Spleen (tissue), 11 donors: ENCODE results near the gene ADAMTS6. TPM values are rescaled to one million over a fixed set of nuclear protein-coding genes. Genes with fewer than 3 reads are reported as not detected.
"Not testable (repeated sequence)": the region's sequence is repeated elsewhere in the genome, so short reads cannot be mapped to it uniquely, and the experiment has no call there.

Experiments
- DNase-seq: peaks from one replicate; pipeline ENCODE4 v3.0.0-alpha.2; 2020
- H3K27ac ChIP-seq, 8 donors: fragments of 200-600 bp; sonication (generic) in 7 of 8; 1 replicate in 4 of 8; 2 replicates in 4 of 8; pipeline versions ENCODE4 v1.5.0 to v1.8.0; 2016 to 2021; ENCODE audit warnings: inconsistent platforms in 4 of 8, mild to moderate bottlenecking in 4 of 8, moderate library complexity in 1 of 8
- H3K27me3 ChIP-seq, 7 donors: fragments of 200-600 bp; sonication (generic) in 6 of 7; replicated peaks in 1 of 7; 1 replicate in 4 of 7; 2 replicates in 3 of 7; pipeline versions ENCODE4 v1.5.0 to v1.8.0; 2016 to 2021; ENCODE audit warnings: inconsistent platforms in 3 of 7, mild to moderate bottlenecking in 1 of 7
- H3K36me3 ChIP-seq, 6 donors: fragments of 200-600 bp; sonication (generic) in 5 of 6; 1 replicate in 4 of 6; 2 replicates in 2 of 6; pipeline versions ENCODE4 v1.5.0 to v1.8.0; 2016 to 2021; ENCODE audit warnings: inconsistent platforms in 2 of 6
- H3K4me1 ChIP-seq, 6 donors: fragments of 200-600 bp; sonication (generic) in 5 of 6; 1 replicate in 3 of 6; 2 replicates in 3 of 6; pipeline versions ENCODE4 v1.5.0 to v1.8.0; 2016 to 2021; ENCODE audit warnings: inconsistent platforms in 3 of 6
- H3K4me3 ChIP-seq, 8 donors: fragments of 200-600 bp; sonication (generic) in 7 of 8; 1 replicate in 4 of 8; 2 replicates in 4 of 8; pipeline versions ENCODE4 v1.5.0 to v1.8.0; 2016 to 2021; ENCODE audit warnings: inconsistent platforms in 4 of 8, mild to moderate bottlenecking in 4 of 8, moderate library complexity in 2 of 8
- H3K9me3 ChIP-seq, 8 donors: fragments of 200-600 bp; sonication (generic) in 7 of 8; 1 replicate in 4 of 8; 2 replicates in 4 of 8; pipeline versions ENCODE4 v1.5.0 to v1.8.0; 2016 to 2021; ENCODE audit warnings: inconsistent platforms in 4 of 8
- CTCF ChIP-seq, 11 experiments: fragments of 200-600 bp in 7 of 11; fragments of 450-650 bp in 4 of 11; sonication (generic) in 4 of 11; IDR thresholded peaks in 8 of 11; conservative IDR thresholded peaks in 3 of 11; 1 replicate in 7 of 11; 2 replicates in 4 of 11; pipeline versions ENCODE4 v1.4.0 to v1.8.0; 2016 to 2021; ENCODE audit warnings: antibody characterized with exemption in 11 of 11, inconsistent platforms in 4 of 11, mild to moderate bottlenecking in 1 of 11
- POLR2A ChIP-seq, 3 donors: fragments of 450-650 bp; IDR thresholded peaks; one replicate each; pipeline ENCODE4 v1.5.1; 2017; ENCODE audit warnings: antibody characterized with exemption in 3 of 3, mild to moderate bottlenecking in 1 of 3
- POLR2AphosphoS5 ChIP-seq, 3 donors: sonication (generic); formaldehyde crosslinking; IDR thresholded peaks; one replicate each; pipeline ENCODE4 v1.5.1; 2017; ENCODE audit warnings: antibody characterized with exemption in 3 of 3
- WGBS, 5 donors: extraction: QIAGEN DNeasy Blood & Tissue Kit in 3 of 5; methylation state at CpG; one replicate each; pipeline versions ENCODE4 v1.1.5 to v1.1.7; 2013 to 2018; 5-methylcytosine and 5-hydroxymethylcytosine counted together
- intact Hi-C: fragments of 100-400 bp; cut with DNase I; formaldehyde crosslinking; loops from one replicate; pipeline ENCODE4 v1.15.0; 2023; ENCODE audit warnings: low total_unique reads
- polyA plus RNA-seq, 3 donors: library from polyadenylated mRNA; stranded (reverse); fragments of 200-250 nt; gene quantifications; one replicate each; pipeline ENCODE4 v1.2.1, GENCODE V29; 2013
- total RNA-seq, 7 donors: library from RNA; depleted of rRNA in 3 of 7; stranded (reverse); fragments of >200 nt in 3 of 7; fragmentation: NEBNext Ultra II Directional in 4 of 7; extraction: Animal tissue kit (Norgen Biotek cat#: 25700) in 4 of 7; gene quantifications; one replicate each; pipeline versions ENCODE4 v1.1.0 to v1.2.1, GENCODE V29; 2016 to 2021
- donor health status: healthy with polysubstance abuse.
- donor health status: DM: no; HTN: no; CAD: no; lungs with moderate emphysema.
- donor health status: DM: no; HTN: no; CAD: no.
- donor health status: Bipolar disorder and iron deficiency.
- donor health status: healthy.
- donor health status: DM: no; HTN: no; CAD: no.
- donor health status: DM: yes; HTN: yes; CAD: no.

ADAMTS6 gene
- total and polyA plus RNA-seq, 10 donors, result 1.1 to 16.4 (median 6.3) TPM

GRCh38 chr5:65508978-65509377 lies 27.3 kb upstream of the ADAMTS6 start:
- TF ChIP-seq POLR2AphosphoS5 (IDR thresholded peaks at IDR 0.05), result no peak
- TF ChIP-seq CTCF (IDR thresholded peaks at IDR 0.05 in 8 of 11, conservative IDR thresholded peaks at IDR 0.05 in 3 of 11), result no peak
- no peak for TF ChIP-seq POLR2A (IDR thresholded peaks at IDR 0.05)
- Histone ChIP-seq H3K27ac (no peak overlapping the region), H3K9me3 (no peaks in the 10 kb centered on the region), H3K4me3 (no peak overlapping the region), H3K27me3 (no peaks in the 10 kb centered on the region), H3K4me1 (no peaks in the 10 kb centered on the region), H3K36me3 (no peaks in the 10 kb centered on the region)
- no peak for DNase-seq
- WGBS, 5 donors, result 96 to 99% (median 97%) methylated on average over 2 of the region's 2 CpGs
- intact Hi-C loops, result no loop called here

- WGBS, 5 donors, result 66 to 91% (median 73%) methylated on average over 3 of the region's 3 CpGs
- TF ChIP-seq POLR2A (IDR thresholded peaks at IDR 0.05), result no peak
- no peak for TF ChIP-seq POLR2AphosphoS5 (IDR thresholded peaks at IDR 0.05)
- TF ChIP-seq CTCF (IDR thresholded peaks at IDR 0.05 in 8 of 11, conservative IDR thresholded peaks at IDR 0.05 in 3 of 11), result no peak
- Histone ChIP-seq H3K9me3 (no peaks in the 10 kb centered on the region), H3K27me3 (no peaks in the 10 kb centered on the region), H3K36me3 (no peaks in the 10 kb centered on the region), H3K4me1 (no peaks in the 10 kb centered on the region), H3K4me3 (no peak overlapping the region), H3K27ac (no peak overlapping the region)
- DNase-seq, result no peak
- intact Hi-C loops, result no loop called here
Measured at GRCh38 chr5:65506961-65507360, 25.2 kb upstream of the ADAMTS6 start.

- H3K27me3 ChIP-seq, result no peaks in the 10 kb centered on the region
- H3K9me3 ChIP-seq, result no peaks in the 10 kb centered on the region
- no peak overlapping the region for H3K27ac ChIP-seq
- DNase-seq, result no peak
- intact Hi-C loops, result loop anchor here (10.0 kb wide), 2 partner anchors 384 to 854 kb away; no protein-coding TSS in a partner anchor
- H3K4me1 ChIP-seq, result no peaks in the 10 kb centered on the region
- WGBS, 5 donors, result 88 to 96% (median 95%) methylated on average over 4 of the region's 4 CpGs
- H3K36me3 ChIP-seq, result no peaks in the 10 kb centered on the region
- H3K4me3 ChIP-seq, result no peak overlapping the region
- TF ChIP-seq POLR2AphosphoS5 (IDR thresholded peaks at IDR 0.05) (no peak), POLR2A (IDR thresholded peaks at IDR 0.05) (no peak), CTCF (IDR thresholded peaks at IDR 0.05 in 8 of 11, conservative IDR thresholded peaks at IDR 0.05 in 3 of 11) (no peak)
Measured at GRCh38 chr5:65489119-65489518, 7.4 kb upstream of the ADAMTS6 start.

GRCh38 chr5:65488038-65488687 lies 6.4 kb upstream of the ADAMTS6 start:
- DNase-seq, H3K9me3 ChIP-seq, H3K27ac ChIP-seq, H3K27me3 ChIP-seq, H3K36me3 ChIP-seq, H3K4me1 ChIP-seq, H3K4me3 ChIP-seq: not testable (repeated sequence)
- WGBS, 5 donors, result 83 to 93% (median 88%) methylated on average over 7 of the region's 7 CpGs
- intact Hi-C loops, result loop anchor here (10.0 kb wide), 2 partner anchors 383 to 853 kb away; no protein-coding TSS in a partner anchor

- not testable (repeated sequence) for H3K36me3 ChIP-seq, DNase-seq, H3K27ac ChIP-seq, H3K27me3 ChIP-seq, H3K4me3 ChIP-seq, H3K9me3 ChIP-seq
- H3K4me1 ChIP-seq, result peaks cover 4 to 19% (median 8%) of the 10 kb centered on the region in 6 donors
- intact Hi-C loops, result loop anchor here (10.0 kb wide), 2 partner anchors 382 to 852 kb away; no protein-coding TSS in a partner anchor
- 92 to 98% (median 95%) methylated on average over 2 of the region's 2 CpGs for WGBS, 5 donors
Measured at GRCh38 chr5:65486803-65487202, 5.1 kb upstream of the ADAMTS6 start.
